ENCODE data around the gene SLC25A47.
A peak's percentile ranks its signal among the peaks of the same experiment; 100 is the strongest.

SLC25A47 gene

DNA sequence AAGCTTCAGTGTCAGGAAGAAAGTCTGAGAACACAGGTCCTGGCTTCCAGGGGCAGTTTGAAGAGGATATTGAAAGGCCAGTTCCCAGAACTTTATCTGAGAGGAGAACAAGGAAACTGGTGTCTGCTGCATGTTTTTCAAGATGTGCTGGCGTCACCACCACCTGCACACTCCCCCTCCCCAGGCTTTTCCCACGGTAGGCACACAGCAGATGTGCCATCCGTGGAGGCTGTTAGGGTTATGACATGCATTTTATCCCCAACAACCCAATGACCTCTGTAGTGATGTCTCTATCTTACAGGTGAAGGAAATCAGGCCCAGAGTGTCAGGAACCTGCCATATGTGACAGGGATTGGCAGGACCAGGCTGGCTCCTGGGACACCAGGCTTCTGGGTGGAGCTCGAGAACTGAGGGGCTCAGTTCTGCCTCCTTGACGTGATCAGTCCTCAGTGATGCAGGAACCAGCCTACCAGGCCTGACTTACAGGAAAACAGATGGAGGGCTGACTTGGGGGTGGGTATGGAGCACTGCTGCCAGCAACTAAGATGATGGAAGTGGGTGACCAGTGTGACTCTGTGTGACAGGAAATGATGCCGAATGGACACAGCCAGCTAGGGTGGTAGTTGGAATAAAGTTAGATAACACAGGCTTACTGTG is 16.8 kb downstream of the SLC25A47 start:
- DNase-seq, result no peak
- Histone ChIP-seq H3K4me2 (ENCODE audit: low read length) (no peak overlapping the region), H3K4me1 (ENCODE audit: control insufficient read depth in 1 of 2, insufficient read depth in 2 of 2, low read length in 2 of 2) (peaks cover 4 to 8% of the 10 kb centered on the region in 2 experiments), H3K27me3 (ENCODE audit: insufficient read depth, low read length) (no peaks in the 10 kb centered on the region), H3K9ac (ENCODE audit: low read length) (no peak overlapping the region), H3K23ac (ENCODE audit: low read length) (no peak overlapping the region), H3K79me2 (ENCODE audit: control insufficient read depth, insufficient read depth, low read length, poor library complexity) (no peaks in the 10 kb centered on the region), H3K36me3 (ENCODE audit: control insufficient read depth in 1 of 2, insufficient read depth in 2 of 2, low read length in 2 of 2) (peaks cover 12 to 19% of the 10 kb centered on the region in 2 experiments), H2BK120ac (ENCODE audit: insufficient read depth, low read length, poor library complexity) (no peak overlapping the region), H4K91ac (ENCODE audit: low read depth, low read length) (no peak overlapping the region), H3K79me1 (ENCODE audit: low read length) (no peaks in the 10 kb centered on the region), H3K4me3 (ENCODE audit: low read depth, low read length) (no peak overlapping the region), H3K14ac (ENCODE audit: low read length) (no peak overlapping the region), H3K18ac (ENCODE audit: low read length) (no peak overlapping the region), H2AK5ac (ENCODE audit: low read length) (no peak overlapping the region), H2BK12ac (ENCODE audit: low read length) (no peak overlapping the region), H4K12ac (ENCODE audit: low read depth, low read length) (no peak overlapping the region), H3K27ac (ENCODE audit: low read depth, low read length) (no peak overlapping the region), H3K9me3 (ENCODE audit: insufficient read depth, low read depth, low read length) (no peaks in the 10 kb centered on the region), H2BK5ac (ENCODE audit: low read depth, low read length, poor library complexity) (no peak overlapping the region), H3K4ac (ENCODE audit: low read depth, low read length) (no peak overlapping the region), H4K8ac (ENCODE audit: low read depth, low read length) (no peak overlapping the region), H2AFZ (ENCODE audit: insufficient read depth, low read length, poor library complexity) (no peak overlapping the region)
- no CpG with 5 or more reads among the region's 6 CpGs for WGBS (ENCODE audit: extremely low coverage, insufficient coverage, insufficient read length)

DNA sequence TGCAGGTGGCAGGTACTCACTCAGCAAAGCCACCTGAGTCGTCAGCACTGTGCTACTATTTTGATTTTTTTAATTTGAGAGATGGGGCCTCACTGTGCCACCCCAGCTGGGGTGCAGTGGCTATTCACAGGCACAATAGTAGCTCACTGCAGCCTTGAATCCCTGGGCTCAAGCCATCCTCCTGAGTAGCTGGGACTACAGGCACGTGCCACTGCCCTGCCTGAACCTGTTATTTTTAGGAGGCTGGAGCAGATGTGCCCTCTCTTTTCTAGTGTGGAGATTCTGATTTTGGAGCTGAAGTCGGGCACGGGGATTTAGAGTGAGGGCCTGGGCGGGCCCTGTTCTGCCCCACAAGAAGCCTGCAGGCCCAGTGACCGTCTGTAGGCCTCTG is 17.3 kb downstream of the SLC25A47 start:
- Histone ChIP-seq H3K23ac (ENCODE audit: low read length) (no peak overlapping the region), H2BK12ac (ENCODE audit: low read length) (no peak overlapping the region), H4K8ac (ENCODE audit: low read depth, low read length) (no peak overlapping the region), H3K79me1 (ENCODE audit: low read length) (no peaks in the 10 kb centered on the region), H3K36me3 (ENCODE audit: control insufficient read depth in 1 of 2, insufficient read depth in 2 of 2, low read length in 2 of 2) (peaks cover 12 to 18% of the 10 kb centered on the region in 2 experiments), H3K4ac (ENCODE audit: low read depth, low read length) (no peak overlapping the region), H2AK5ac (ENCODE audit: low read length) (no peak overlapping the region), H2BK5ac (ENCODE audit: low read depth, low read length, poor library complexity) (no peak overlapping the region), H3K9ac (ENCODE audit: low read length) (no peak overlapping the region), H2BK120ac (ENCODE audit: insufficient read depth, low read length, poor library complexity) (no peak overlapping the region), H3K27ac (ENCODE audit: low read depth, low read length) (no peak overlapping the region), H4K91ac (ENCODE audit: low read depth, low read length) (no peak overlapping the region), H3K4me1 (ENCODE audit: control insufficient read depth in 1 of 2, insufficient read depth in 2 of 2, low read length in 2 of 2) (peaks cover 4 to 8% of the 10 kb centered on the region in 2 experiments), H2AFZ (ENCODE audit: insufficient read depth, low read length, poor library complexity) (no peak overlapping the region), H4K12ac (ENCODE audit: low read depth, low read length) (no peak overlapping the region), H3K9me3 (ENCODE audit: insufficient read depth, low read depth, low read length) (no peaks in the 10 kb centered on the region), H3K18ac (ENCODE audit: low read length) (no peak overlapping the region), H3K27me3 (ENCODE audit: insufficient read depth, low read length) (no peaks in the 10 kb centered on the region), H3K4me2 (ENCODE audit: low read length) (no peak overlapping the region), H3K4me3 (ENCODE audit: low read depth, low read length) (no peak overlapping the region), H3K79me2 (ENCODE audit: control insufficient read depth, insufficient read depth, low read length, poor library complexity) (no peaks in the 10 kb centered on the region), H3K14ac (ENCODE audit: low read length) (no peak overlapping the region)
- DNase-seq, result no peak
- no CpG with 5 or more reads among the region's 6 CpGs for WGBS (ENCODE audit: extremely low coverage, insufficient coverage, insufficient read length)

DNA sequence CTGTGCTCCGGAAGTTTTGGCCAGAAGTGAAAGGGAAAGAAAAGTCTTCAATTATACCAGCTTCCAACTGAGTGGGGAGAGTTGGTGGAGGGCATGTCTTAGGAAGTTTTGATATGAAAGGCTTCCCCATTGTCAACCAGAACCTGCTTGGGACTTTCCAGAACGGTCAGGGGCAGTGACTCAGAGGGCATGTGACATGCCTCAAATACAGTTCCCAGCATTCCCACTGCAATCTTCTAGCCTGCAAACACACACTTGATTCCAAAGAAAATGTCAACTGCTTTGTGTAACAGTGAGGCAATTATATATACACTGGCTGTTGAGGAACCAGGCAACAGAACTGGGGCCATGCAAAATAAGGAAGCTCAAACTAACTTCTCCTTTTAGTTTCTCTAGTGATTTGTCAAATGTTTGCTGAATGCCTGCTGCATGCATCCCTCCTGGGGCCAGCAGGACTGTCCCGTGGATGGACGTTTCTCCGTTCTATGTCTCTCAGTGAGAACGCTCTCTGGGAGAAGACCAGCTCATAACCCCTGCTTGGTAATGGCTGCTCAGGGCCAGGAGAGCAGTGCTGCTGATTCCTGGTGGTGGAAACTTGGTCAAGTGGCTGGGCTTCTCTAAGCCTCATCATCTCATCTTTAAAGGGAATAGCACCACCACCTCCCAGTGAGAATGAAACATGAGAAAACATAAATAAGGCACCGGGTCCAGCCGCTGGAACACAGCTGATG is 18.3 kb downstream of the SLC25A47 start:
- no peak overlapping the region for H2BK12ac ChIP-seq (ENCODE audit: low read length)
- H3K23ac ChIP-seq (ENCODE audit: low read length), result no peak overlapping the region
- WGBS (ENCODE audit: extremely low coverage, insufficient coverage, insufficient read length), result no CpG with 5 or more reads among the region's 8 CpGs
- H3K36me3 ChIP-seq (ENCODE audit: control insufficient read depth in 1 of 2, insufficient read depth in 2 of 2, low read length in 2 of 2), result peaks cover 16 to 19% of the 10 kb centered on the region in 2 experiments
- no peak overlapping the region for H4K8ac ChIP-seq (ENCODE audit: low read depth, low read length)
- H4K12ac ChIP-seq (ENCODE audit: low read depth, low read length), result no peak overlapping the region
- H2AK5ac ChIP-seq (ENCODE audit: low read length), result no peak overlapping the region
- no peaks in the 10 kb centered on the region for H3K9me3 ChIP-seq (ENCODE audit: insufficient read depth, low read depth, low read length)
- H3K27ac ChIP-seq (ENCODE audit: low read depth, low read length), result no peak overlapping the region
- H3K9ac ChIP-seq (ENCODE audit: low read length), result no peak overlapping the region
- H3K18ac ChIP-seq (ENCODE audit: low read length), result no peak overlapping the region
- H3K4ac ChIP-seq (ENCODE audit: low read depth, low read length), result no peak overlapping the region
- H3K27me3 ChIP-seq (ENCODE audit: insufficient read depth, low read length), result no peaks in the 10 kb centered on the region
- no peak overlapping the region for H3K4me3 ChIP-seq (ENCODE audit: low read depth, low read length)
- H3K79me1 ChIP-seq (ENCODE audit: low read length), result no peaks in the 10 kb centered on the region
- peaks cover 4 to 8% of the 10 kb centered on the region in 2 experiments for H3K4me1 ChIP-seq (ENCODE audit: control insufficient read depth in 1 of 2, insufficient read depth in 2 of 2, low read length in 2 of 2)
- H2BK120ac ChIP-seq (ENCODE audit: insufficient read depth, low read length, poor library complexity), result no peak overlapping the region
- no peak overlapping the region for H2AFZ ChIP-seq (ENCODE audit: insufficient read depth, low read length, poor library complexity)
- H3K14ac ChIP-seq (ENCODE audit: low read length), result no peak overlapping the region
- H2BK5ac ChIP-seq (ENCODE audit: low read depth, low read length, poor library complexity), result peak overlapping the region; percentile 9
- no peak overlapping the region for H4K91ac ChIP-seq (ENCODE audit: low read depth, low read length)
- H3K79me2 ChIP-seq (ENCODE audit: control insufficient read depth, insufficient read depth, low read length, poor library complexity), result no peaks in the 10 kb centered on the region
- H3K4me2 ChIP-seq (ENCODE audit: low read length), result peak overlapping the region; percentile 19
- DNase-seq, result peak; percentile 68 to 80

DNA sequence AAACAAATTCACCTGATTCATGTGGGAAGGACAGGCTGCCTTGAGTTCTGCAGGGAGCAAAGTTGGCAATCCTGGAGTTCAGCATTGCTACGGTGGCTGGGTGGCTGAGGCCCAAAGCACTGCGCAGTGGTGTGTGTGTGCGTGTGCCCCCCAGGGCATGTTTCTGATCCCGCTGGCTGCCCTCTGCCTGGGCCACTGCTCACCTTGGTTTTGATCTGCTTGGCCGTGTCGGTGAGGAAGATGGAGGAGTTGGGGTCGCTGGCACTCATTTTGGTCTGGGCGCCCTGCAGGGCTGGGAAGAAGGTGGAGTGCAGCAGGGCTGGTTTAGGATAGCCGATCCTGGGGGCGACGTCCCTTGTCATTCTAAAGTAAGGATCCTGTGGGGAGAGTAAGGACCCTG is 19.1 kb downstream of the SLC25A47 start:
- Histone ChIP-seq H3K79me1 (ENCODE audit: low read length) (no peaks in the 10 kb centered on the region), H3K4me1 (ENCODE audit: control insufficient read depth in 1 of 2, insufficient read depth in 2 of 2, low read length in 2 of 2) (peaks cover 4 to 8% of the 10 kb centered on the region in 2 experiments), H3K27me3 (ENCODE audit: insufficient read depth, low read length) (no peaks in the 10 kb centered on the region), H3K23ac (ENCODE audit: low read length) (no peak overlapping the region), H2AFZ (ENCODE audit: insufficient read depth, low read length, poor library complexity) (no peak overlapping the region), H4K91ac (ENCODE audit: low read depth, low read length) (no peak overlapping the region), H3K9ac (ENCODE audit: low read length) (no peak overlapping the region), H3K9me3 (ENCODE audit: insufficient read depth, low read depth, low read length) (no peaks in the 10 kb centered on the region), H4K12ac (ENCODE audit: low read depth, low read length) (no peak overlapping the region), H3K14ac (ENCODE audit: low read length) (no peak overlapping the region), H3K4ac (ENCODE audit: low read depth, low read length) (no peak overlapping the region), H3K4me2 (ENCODE audit: low read length) (no peak overlapping the region), H3K27ac (ENCODE audit: low read depth, low read length) (no peak overlapping the region), H2BK5ac (ENCODE audit: low read depth, low read length, poor library complexity) (no peak overlapping the region), H3K4me3 (ENCODE audit: low read depth, low read length) (no peak overlapping the region), H3K79me2 (ENCODE audit: control insufficient read depth, insufficient read depth, low read length, poor library complexity) (no peaks in the 10 kb centered on the region), H4K8ac (ENCODE audit: low read depth, low read length) (no peak overlapping the region), H2AK5ac (ENCODE audit: low read length) (peak overlapping the region; percentile 18), H2BK120ac (ENCODE audit: insufficient read depth, low read length, poor library complexity) (no peak overlapping the region), H3K18ac (ENCODE audit: low read length) (no peak overlapping the region), H2BK12ac (ENCODE audit: low read length) (no peak overlapping the region), H3K36me3 (ENCODE audit: control insufficient read depth in 1 of 2, insufficient read depth in 2 of 2, low read length in 2 of 2) (peaks cover 14 to 19% of the 10 kb centered on the region in 2 experiments)
- no CpG with 5 or more reads among the region's 11 CpGs for WGBS (ENCODE audit: extremely low coverage, insufficient coverage, insufficient read length)
- no peak for DNase-seq

All from trophoblast cell (in vitro differentiated cells and primary cell).